ENCODE measurements around the gene SLC43A1. TPM values are rescaled to one million over a fixed set of nuclear protein-coding genes. Genes with fewer than 3 reads are reported as not detected.

Gene SLC43A1
- total and polyA plus RNA-seq, 2 of the 4 experiments (the other 2 are of a cell fraction), result 10.0 to 17.0 TPM

DNA sequence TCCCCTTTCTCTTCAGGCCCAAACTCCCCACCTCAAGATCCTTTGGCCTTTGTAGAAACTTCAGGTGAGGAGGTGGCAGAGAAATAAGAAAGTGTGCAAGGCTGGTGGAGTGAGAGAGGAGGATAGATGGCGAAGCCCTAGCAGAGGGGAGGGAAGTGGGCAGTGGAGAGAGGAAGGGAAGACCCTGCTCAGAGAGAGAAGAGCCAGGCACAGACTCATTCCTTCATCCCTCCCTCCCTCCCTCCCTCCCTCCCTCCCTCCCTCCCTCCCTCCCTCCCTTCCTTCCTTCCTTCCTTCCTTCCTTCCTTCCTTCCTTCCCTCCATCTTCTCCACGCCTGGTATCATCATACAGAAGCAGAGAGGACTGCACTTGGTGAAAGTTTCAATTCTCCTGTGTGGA is 34.2 kb downstream of the SLC43A1 start:
- ChIA-PET CTCF (interaction anchor here (1.3 kb wide), 1 partner anchor 46 kb away, joined by 4 read pairs; no protein-coding TSS in a partner anchor), POLR2A (ENCODE audit: unreplicated experiment) (no interaction called here)
- H3K4ac ChIP-seq (ENCODE audit: low read depth, low read length), result no peak overlapping the region
- H4K5ac ChIP-seq (ENCODE audit: low read depth, low read length), result no peak overlapping the region
- no peak overlapping the region for H3K9ac ChIP-seq (ENCODE audit: low read depth, low read length)
- H3K9me3 ChIP-seq (ENCODE audit: control insufficient read depth, insufficient read depth, low read length), result no peaks in the 10 kb centered on the region
- TF ChIP-seq POLR2A (IDR thresholded peaks at IDR 0.05; ENCODE audit: low read depth, low read length) (no peak), MAZ (IDR thresholded peaks at IDR 0.05; ENCODE audit: borderline replicate concordance, low read depth, low read length) (no peak), MAFK (IDR thresholded peaks at IDR 0.05; ENCODE audit: low read depth, low read length) (no peak), FOS (IDR thresholded peaks at IDR 0.05; ENCODE audit: low read depth, low read length) (no peak), MXI1 (IDR thresholded peaks at IDR 0.05; ENCODE audit: borderline replicate concordance, low read depth, low read length) (no peak), RAD21 (IDR thresholded peaks at IDR 0.05; ENCODE audit: low read length) (no peak), CEBPB (IDR thresholded peaks at IDR 0.05; ENCODE audit: low read depth, low read length) (no peak), CHD1 (IDR thresholded peaks at IDR 0.05; ENCODE audit: low read depth, low read length) (no peak)
- TF ChIP-seq, protein P1, sequence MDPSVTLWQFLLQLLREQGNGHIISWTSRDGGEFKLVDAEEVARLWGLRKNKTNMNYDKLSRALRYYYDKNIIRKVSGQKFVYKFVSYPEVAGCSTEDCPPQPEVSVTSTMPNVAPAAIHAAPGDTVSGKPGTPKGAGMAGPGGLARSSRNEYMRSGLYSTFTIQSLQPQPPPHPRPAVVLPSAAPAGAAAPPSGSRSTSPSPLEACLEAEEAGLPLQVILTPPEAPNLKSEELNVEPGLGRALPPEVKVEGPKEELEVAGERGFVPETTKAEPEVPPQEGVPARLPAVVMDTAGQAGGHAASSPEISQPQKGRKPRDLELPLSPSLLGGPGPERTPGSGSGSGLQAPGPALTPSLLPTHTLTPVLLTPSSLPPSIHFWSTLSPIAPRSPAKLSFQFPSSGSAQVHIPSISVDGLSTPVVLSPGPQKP (IDR thresholded peaks at IDR 0.05; ENCODE audit: borderline replicate concordance, low read depth, low read length), result no peak
- ATAC-seq (ENCODE audit: low read depth) (no peak), DNase-seq (no peak)
- H3K56ac ChIP-seq (ENCODE audit: extremely low read depth, insufficient read depth, low read length), result no peak overlapping the region
- no peak overlapping the region for H2AFZ ChIP-seq (replicated peaks; ENCODE audit: low read length, poor library complexity)
- H3K27me3 ChIP-seq (ENCODE audit: control insufficient read depth, insufficient read depth, low read length), result peaks cover 42% of the 10 kb centered on the region
- H3K36me3 ChIP-seq (ENCODE audit: control insufficient read depth, insufficient read depth, low read length), result peaks cover 11% of the 10 kb centered on the region; the same call in 1 of the 2 replicates
- dilution Hi-C loops (cut with HindIII; ENCODE audit: low sequenced_read_pairs, unreplicated experiment) (no loop called here), in situ Hi-C loops (cut with MboI; ENCODE audit: low sequenced_read_pairs) (loop anchor here (25.0 kb wide), 1 partner anchor 1031 kb away; the partner anchor contains the start of gene OR5B21), intact Hi-C loops (cut with micrococcal nuclease) (no loop called here)
- no peak overlapping the region for H2AK5ac ChIP-seq (ENCODE audit: low read depth, low read length)
- H2BK20ac ChIP-seq (ENCODE audit: low read depth, low read length), result no peak overlapping the region
- H3K4me3 ChIP-seq (ENCODE audit: insufficient read depth, low read depth, low read length), result no peak overlapping the region
- no peak overlapping the region for H3K18ac ChIP-seq (ENCODE audit: low read depth, low read length)
- no peak overlapping the region for H2BK5ac ChIP-seq (ENCODE audit: low read depth, low read length, poor library complexity, severe bottlenecking)
- H3K79me1 ChIP-seq (ENCODE audit: low read depth in 1 of 2, low read length in 2 of 2), result no peaks in the 10 kb centered on the region
- H3K27ac ChIP-seq (ENCODE audit: insufficient read depth, low read length), result no peak overlapping the region
- H4K20me1 ChIP-seq (ENCODE audit: insufficient read depth, low read length), result no peaks in the 10 kb centered on the region
- no CpG with 5 or more reads among the region's 2 CpGs for WGBS, 2 experiments (ENCODE audit: extremely low coverage in 2 of 2, insufficient read length in 1 of 2)
- H2AK9ac ChIP-seq (replicated peaks; ENCODE audit: low read depth, low read length, poor library complexity), result no peak overlapping the region
- no TSS peak for BruUV-seq (replicated peaks)
- no peak overlapping the region for H2BK15ac ChIP-seq (ENCODE audit: low read depth, low read length)
- H3K4me2 ChIP-seq (ENCODE audit: low read depth, low read length), result no peak overlapping the region
- no peak overlapping the region for H2BK120ac ChIP-seq (ENCODE audit: low read depth, low read length)
- H4K91ac ChIP-seq (ENCODE audit: insufficient read depth, low read depth, low read length), result no peak overlapping the region
- no peaks in the 10 kb centered on the region for H3K9me1 ChIP-seq (ENCODE audit: insufficient read depth, low read length)
- H3K4me1 ChIP-seq (ENCODE audit: control insufficient read depth, insufficient read depth, low read length), result no peaks in the 10 kb centered on the region
- H4K8ac ChIP-seq (ENCODE audit: low read depth in 2 of 2, low read length in 2 of 2), result no peak overlapping the region
- no peak overlapping the region for H3K14ac ChIP-seq (replicated peaks; ENCODE audit: low read depth, low read length)
- H3K23ac ChIP-seq (ENCODE audit: low read depth, low read length), result no peak overlapping the region
